Mesodermal cell (in vitro differentiated cells): ENCODE data around the gene FAM216B.
"Not testable (repeated sequence)": the region's sequence is repeated elsewhere in the genome, so short reads cannot be mapped to it uniquely, and the experiment has no call there.

ENCODE experiments used
- H3K27ac ChIP-seq: 2 replicates; pipeline ENCODE4 v1.7.0; 2013; ENCODE audit warnings: mild to moderate bottlenecking, low read depth, low read length, moderate library complexity; ENCODE audit not compliant: severe bottlenecking
- H3K36me3 ChIP-seq: 2 replicates; pipeline ENCODE4 v1.7.1; 2013; ENCODE audit warnings: mild to moderate bottlenecking, low read length, moderate library complexity; ENCODE audit not compliant: control insufficient read depth, insufficient read depth
- H3K4me1 ChIP-seq: one replicate; pipeline ENCODE4 v1.7.1; 2013; ENCODE audit warnings: mild to moderate bottlenecking, low read length; ENCODE audit not compliant: insufficient read depth, control insufficient read depth, poor library complexity, severe bottlenecking
- H3K4me3 ChIP-seq: 2 replicates; pipeline ENCODE4 v1.7.0; 2013; ENCODE audit warnings: low read length, control low read depth, mild to moderate bottlenecking; ENCODE audit not compliant: insufficient read depth, poor library complexity, severe bottlenecking; ENCODE audit errors: extremely low read depth
- H3K9me3 ChIP-seq: 2 replicates; pipeline ENCODE4 v1.7.1; 2013; ENCODE audit warnings: mild to moderate bottlenecking, low read length, moderate library complexity; ENCODE audit not compliant: control insufficient read depth
- WGBS, 2 experiments: methylation state at CpG; one replicate each; pipeline ENCODE4 v1.1.5; 2013; ENCODE audit warnings: missing lambda C conversion rate in 2 of 2; ENCODE audit not compliant: insufficient coverage in 2 of 2; 5-methylcytosine and 5-hydroxymethylcytosine counted together

The FAM216B gene

GRCh38 chr13:42803563-42804204, 22.3 kb downstream of the FAM216B start:
- Histone ChIP-seq H3K4me3 (no peak overlapping the region), H3K9me3 (no peaks in the 10 kb centered on the region), H3K27ac (no peak overlapping the region), H3K36me3 (no peaks in the 10 kb centered on the region), H3K4me1 (no peaks in the 10 kb centered on the region)
- no CpG with 5 or more reads among the region's 2 CpGs for WGBS, 2 experiments

DNA sequence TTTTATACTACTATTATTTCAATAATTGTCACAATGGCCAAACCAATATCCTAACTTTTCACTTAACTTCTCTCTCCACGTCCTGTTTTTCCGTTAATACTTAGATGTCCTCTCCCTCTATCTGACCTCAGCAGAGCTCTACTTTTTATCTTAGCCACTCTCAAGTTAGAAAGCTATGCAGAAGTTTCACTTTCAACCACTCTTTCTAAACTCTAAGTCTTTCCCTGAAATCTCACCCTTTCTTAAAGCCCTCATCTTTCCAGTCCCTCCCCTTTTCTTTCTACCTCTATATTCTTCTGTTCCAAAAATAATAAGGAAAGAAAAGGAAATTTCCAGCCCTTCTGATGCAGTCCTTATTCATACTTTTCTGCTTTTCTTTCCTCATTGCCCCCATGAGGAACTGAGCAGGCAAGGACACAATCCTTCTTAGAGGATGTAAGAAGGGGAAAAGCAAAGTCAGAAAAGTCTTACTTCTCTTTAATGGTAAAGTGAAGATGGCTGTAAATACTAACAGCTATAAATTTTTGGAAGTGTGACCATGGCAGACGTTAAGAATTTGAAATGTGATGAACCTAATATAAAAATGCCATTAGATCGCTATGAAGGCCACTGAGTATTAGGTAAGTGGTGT, 23.0 kb downstream of the FAM216B start:
- Histone ChIP-seq H3K4me3 (no peak overlapping the region), H3K4me1 (no peaks in the 10 kb centered on the region), H3K27ac (no peak overlapping the region), H3K9me3 (no peaks in the 10 kb centered on the region), H3K36me3 (no peaks in the 10 kb centered on the region)
- 72 to 80% methylated on average over 4 of the region's 4 CpGs for WGBS, 2 experiments

DNA sequence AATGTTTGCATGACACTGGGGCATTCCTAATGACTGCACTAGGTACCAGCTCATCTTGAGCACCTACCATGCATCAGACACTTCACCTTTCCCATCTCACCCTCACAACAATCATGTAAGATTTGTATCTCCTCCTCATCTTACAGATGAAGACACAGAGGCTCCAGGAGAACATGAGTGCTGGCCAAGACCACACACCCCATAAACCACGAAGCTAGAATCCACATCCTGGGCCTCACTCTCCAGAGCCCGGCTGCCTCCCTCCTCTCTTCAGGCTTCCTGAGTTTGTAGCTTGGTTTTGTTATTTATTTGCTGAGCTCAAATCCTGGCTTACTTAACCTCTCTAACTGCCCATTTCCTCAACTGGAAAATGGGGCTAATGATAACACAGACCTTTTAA, 25.9 kb downstream of the FAM216B start:
- no peaks in the 10 kb centered on the region for H3K36me3 ChIP-seq
- no peak overlapping the region for H3K27ac ChIP-seq
- H3K4me1 ChIP-seq = no peaks in the 10 kb centered on the region
- no peak overlapping the region for H3K4me3 ChIP-seq
- WGBS, 2 experiments = no CpG with 5 or more reads among the region's 2 CpGs
- H3K9me3 ChIP-seq = no peaks in the 10 kb centered on the region

- Histone ChIP-seq H3K27ac (no peak overlapping the region), H3K36me3 (no peaks in the 10 kb centered on the region), H3K9me3 (no peaks in the 10 kb centered on the region), H3K4me1 (no peaks in the 10 kb centered on the region), H3K4me3 (no peak overlapping the region)
- 78 to 96% methylated on average over 4 of the region's 4 CpGs for WGBS, 2 experiments
Observed at GRCh38 chr13:42807866-42808265, 26.5 kb downstream of the FAM216B start.

GRCh38 chr13:42808341-42808940, 27.1 kb downstream of the FAM216B start:
- Histone ChIP-seq H3K4me3 (no peak overlapping the region), H3K9me3 (no peaks in the 10 kb centered on the region), H3K27ac (no peak overlapping the region), H3K36me3 (no peaks in the 10 kb centered on the region), H3K4me1 (no peaks in the 10 kb centered on the region)
- WGBS, 2 experiments = 83 to 94% methylated on average over 4 of the region's 5 CpGs

GRCh38 chr13:42812316-42812715, 30.9 kb downstream of the FAM216B start:
- Histone ChIP-seq H3K4me3 (no peak overlapping the region), H3K9me3 (no peaks in the 10 kb centered on the region), H3K27ac (no peak overlapping the region), H3K36me3 (no peaks in the 10 kb centered on the region), H3K4me1 (no peaks in the 10 kb centered on the region)
- WGBS, 2 experiments = 88 to 89% methylated on average over 5 of the region's 5 CpGs

- H3K9me3 ChIP-seq = peaks cover 11% of the 10 kb centered on the region
- H3K4me1 ChIP-seq = no peaks in the 10 kb centered on the region
- H3K27ac ChIP-seq = no peak overlapping the region
- H3K36me3 ChIP-seq = no peaks in the 10 kb centered on the region
- H3K4me3 ChIP-seq = no peak overlapping the region
Observed at GRCh38 chr13:42814868-42815267, 33.5 kb downstream of the FAM216B start.

- WGBS, 2 experiments = 90% methylated on average over 2 of the region's 3 CpGs; no CpG with 5 or more reads in 1 of the 2 experiments
- Histone ChIP-seq H3K9me3 (peaks cover 11% of the 10 kb centered on the region), H3K27ac (no peak overlapping the region), H3K4me1 (no peaks in the 10 kb centered on the region), H3K4me3 (no peak overlapping the region), H3K36me3 (no peaks in the 10 kb centered on the region)
Observed at GRCh38 chr13:42815681-42816080, 34.3 kb downstream of the FAM216B start.

- H3K4me1 ChIP-seq = no peaks in the 10 kb centered on the region
- no peaks in the 10 kb centered on the region for H3K36me3 ChIP-seq
- peaks cover 11% of the 10 kb centered on the region for H3K9me3 ChIP-seq
- 92% methylated on average over 2 of the region's 2 CpGs; no CpG with 5 or more reads in 1 of the 2 experiments for WGBS, 2 experiments
- no peak overlapping the region for H3K27ac ChIP-seq
- H3K4me3 ChIP-seq = no peak overlapping the region
Observed at GRCh38 chr13:42816538-42816937, 35.2 kb downstream of the FAM216B start.

DNA sequence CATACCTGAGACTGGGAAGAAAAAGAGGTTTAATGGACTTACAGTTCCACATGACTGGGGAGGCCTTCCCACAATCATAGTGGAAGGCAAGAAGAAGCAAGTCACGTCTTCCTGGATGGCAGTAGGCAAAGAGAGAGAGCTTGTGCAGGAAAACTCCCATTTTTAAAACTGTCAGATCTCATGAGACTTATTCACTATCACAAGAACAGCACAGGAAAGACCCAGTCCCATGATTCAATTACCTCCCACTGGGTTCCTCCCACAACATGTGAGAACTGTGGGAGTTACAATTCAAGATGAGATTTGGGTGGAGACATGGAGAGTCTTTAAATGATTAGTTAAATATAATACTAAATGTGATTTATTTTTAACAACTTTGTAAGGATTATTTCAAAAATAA, 38.3 kb downstream of the FAM216B start:
- WGBS, 2 experiments = 71% methylated on average over 1 of the region's 1 CpG; no CpG with 5 or more reads in 1 of the 2 experiments
- H3K27ac ChIP-seq, H3K36me3 ChIP-seq, H3K4me1 ChIP-seq, H3K4me3 ChIP-seq: not testable (repeated sequence)
- peaks cover 11% of the 10 kb centered on the region for H3K9me3 ChIP-seq

GRCh38 chr13:42820451-42820850, 39.1 kb downstream of the FAM216B start:
- no peak overlapping the region for H3K4me3 ChIP-seq
- no peak overlapping the region for H3K27ac ChIP-seq
- H3K9me3 ChIP-seq = peaks cover 11% of the 10 kb centered on the region
- H3K4me1 ChIP-seq = no peaks in the 10 kb centered on the region
- no peaks in the 10 kb centered on the region for H3K36me3 ChIP-seq
- 85 to 100% methylated on average over 2 to 3 of the region's 4 CpGs for WGBS, 2 experiments
